ENCODE measurements around the gene SLC35A2. TPM values are rescaled to one million over a fixed set of nuclear protein-coding genes. Genes with fewer than 3 reads are reported as not detected.

The SLC35A2 gene
- total RNA-seq, 6 experiments from 2014 or later = 15.0 to 19.5 (median 17.3) TPM

DNA sequence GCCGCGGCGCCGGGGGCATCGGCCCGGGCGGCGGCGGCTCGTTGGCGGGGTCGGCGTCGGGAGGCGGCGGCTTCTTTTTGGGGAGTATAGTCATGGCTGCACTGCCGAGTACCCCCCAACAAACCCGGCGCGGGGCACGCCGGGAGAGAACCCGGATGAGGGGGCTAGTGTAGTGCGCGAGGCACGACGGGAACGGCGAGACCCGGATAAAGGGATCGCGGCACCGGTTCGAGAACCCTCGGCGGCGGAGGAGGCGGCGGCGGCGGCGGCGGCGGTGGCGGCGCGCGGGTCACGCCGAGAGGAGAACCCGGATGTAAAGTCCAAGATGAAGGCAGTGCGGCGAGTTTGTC is 46.0 kb upstream of the SLC35A2 start, which contains the start of gene OTUD5:
Gene OTUD5 (minus strand): TSS at position 131 of the 350 bp plus-strand sequence. CDS start 37 bp downstream, at position 94.
- peaks cover 0 to 6% (median 0%) of the 10 kb centered on the region in 4 donors for H3K4me1 ChIP-seq
- H3K4me3 ChIP-seq = peak within 1 kb of the TSS; percentile 55 to 70 (median 63)
- no peak for TF ChIP-seq POLR2A (IDR thresholded peaks at IDR 0.05)
- TF ChIP-seq, protein P1, sequence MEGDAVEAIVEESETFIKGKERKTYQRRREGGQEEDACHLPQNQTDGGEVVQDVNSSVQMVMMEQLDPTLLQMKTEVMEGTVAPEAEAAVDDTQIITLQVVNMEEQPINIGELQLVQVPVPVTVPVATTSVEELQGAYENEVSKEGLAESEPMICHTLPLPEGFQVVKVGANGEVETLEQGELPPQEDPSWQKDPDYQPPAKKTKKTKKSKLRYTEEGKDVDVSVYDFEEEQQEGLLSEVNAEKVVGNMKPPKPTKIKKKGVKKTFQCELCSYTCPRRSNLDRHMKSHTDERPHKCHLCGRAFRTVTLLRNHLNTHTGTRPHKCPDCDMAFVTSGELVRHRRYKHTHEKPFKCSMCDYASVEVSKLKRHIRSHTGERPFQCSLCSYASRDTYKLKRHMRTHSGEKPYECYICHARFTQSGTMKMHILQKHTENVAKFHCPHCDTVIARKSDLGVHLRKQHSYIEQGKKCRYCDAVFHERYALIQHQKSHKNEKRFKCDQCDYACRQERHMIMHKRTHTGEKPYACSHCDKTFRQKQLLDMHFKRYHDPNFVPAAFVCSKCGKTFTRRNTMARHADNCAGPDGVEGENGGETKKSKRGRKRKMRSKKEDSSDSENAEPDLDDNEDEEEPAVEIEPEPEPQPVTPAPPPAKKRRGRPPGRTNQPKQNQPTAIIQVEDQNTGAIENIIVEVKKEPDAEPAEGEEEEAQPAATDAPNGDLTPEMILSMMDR (IDR thresholded peaks at IDR 0.05) = no peak
- H3K27me3 ChIP-seq = no peaks in the 10 kb centered on the region
- no peaks in the 10 kb centered on the region for H3K9me3 ChIP-seq
- WGBS (ENCODE audit: insufficient coverage, low coverage, low lambda C conversion rate, missing lambda C conversion rate) = 31% methylated on average over 9 of the region's 53 CpGs
- peaks cover 0 to 5% (median 0%) of the 10 kb centered on the region in 4 donors for H3K36me3 ChIP-seq
- intact Hi-C loops (cut with DNase I) = loop anchor here in 1 of 2 donors (10.0 kb wide), 1 partner anchor 53 kb away; no protein-coding TSS in a partner anchor
- H3K27ac ChIP-seq = peak within 1 kb of the TSS; percentile 90 to 95 (median 92)
- ATAC-seq = peak in 2 of 4 donors; percentile 1 to 2
- peak in 1 of 3 donors; percentile 64 for DNase-seq

DNA sequence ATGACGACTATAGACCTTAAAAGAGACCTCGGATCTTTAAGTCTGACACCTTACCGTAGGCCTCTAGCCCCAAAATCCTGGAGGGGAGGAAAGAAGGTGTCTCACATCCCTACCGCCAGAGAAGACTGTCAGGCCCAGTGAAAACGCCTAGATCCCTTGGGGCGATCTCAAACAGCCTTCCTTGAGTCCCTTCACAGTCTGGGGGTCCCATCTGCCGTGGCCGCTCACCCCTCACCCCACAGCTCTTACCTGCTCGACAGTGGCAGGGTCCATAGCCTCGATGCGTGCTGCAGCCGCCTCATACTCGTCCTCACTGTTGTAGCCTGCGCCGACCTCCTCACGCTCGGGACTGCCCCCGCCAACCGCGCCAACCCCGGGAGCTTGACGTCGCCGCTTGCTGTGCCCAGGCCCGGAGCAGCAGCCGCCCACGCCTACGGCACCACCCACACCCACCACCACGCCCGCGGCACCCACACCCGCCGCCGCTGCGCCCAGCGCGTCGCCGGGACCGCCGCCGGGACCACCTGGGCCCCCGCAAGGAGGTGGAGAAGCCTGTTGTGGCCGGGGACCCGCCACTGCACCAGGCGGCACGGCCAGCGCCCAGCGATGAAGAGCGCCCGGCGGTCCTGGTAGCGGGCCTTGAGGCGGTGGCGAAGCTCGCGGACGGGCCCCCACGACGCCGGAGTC is 45.4 kb upstream of the SLC35A2 start:
- H3K27ac ChIP-seq = peak overlapping the region in 2 of 3 donors; percentile 57 to 95
- H3K9me3 ChIP-seq = no peaks in the 10 kb centered on the region
- WGBS (ENCODE audit: insufficient coverage, low coverage, low lambda C conversion rate, missing lambda C conversion rate) = 20% methylated on average over 4 of the region's 61 CpGs
- H3K27me3 ChIP-seq = no peaks in the 10 kb centered on the region
- peaks cover 0 to 6% (median 0%) of the 10 kb centered on the region in 4 donors for H3K4me1 ChIP-seq
- TF ChIP-seq, protein P1 (IDR thresholded peaks at IDR 0.05) = no peak
- TF ChIP-seq POLR2A (IDR thresholded peaks at IDR 0.05) = no peak
- ATAC-seq (no peak), DNase-seq (peak in 2 of 3 donors; percentile 48 to 54)
- intact Hi-C loops (cut with DNase I) = loop anchor here in 1 of 2 donors (10.0 kb wide), 1 partner anchor 52 kb away; no protein-coding TSS in a partner anchor
- H3K4me3 ChIP-seq = peak overlapping the region; percentile 55 to 70 (median 63)
- peaks cover 0 to 5% (median 0%) of the 10 kb centered on the region in 4 donors for H3K36me3 ChIP-seq

DNA sequence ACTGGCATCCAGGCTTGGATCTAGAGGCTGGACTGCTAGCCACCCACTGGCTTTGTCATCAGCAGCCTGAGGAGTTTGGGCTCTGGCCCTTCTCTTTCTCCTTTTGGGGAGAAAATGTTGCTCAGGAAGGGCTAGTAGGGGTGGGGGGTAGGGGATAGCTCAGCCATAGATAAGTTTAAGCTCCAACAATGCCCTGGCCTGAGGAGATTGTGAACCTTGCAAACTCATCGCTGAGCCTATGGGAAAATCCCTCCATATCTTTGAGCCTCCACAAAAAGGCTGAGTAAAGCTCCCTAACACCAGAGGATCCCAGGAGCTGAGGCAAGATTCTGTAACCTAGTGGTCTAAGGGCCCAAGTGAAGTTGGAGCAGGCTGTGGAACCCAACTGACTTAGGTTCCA is 37.1 kb upstream of the SLC35A2 start:
- Histone ChIP-seq H3K36me3 (no peaks in the 10 kb centered on the region), H3K4me1 (no peaks in the 10 kb centered on the region), H3K27ac (no peak overlapping the region), H3K27me3 (no peaks in the 10 kb centered on the region), H3K4me3 (no peak overlapping the region), H3K9me3 (no peaks in the 10 kb centered on the region)
- WGBS (ENCODE audit: insufficient coverage, low coverage, low lambda C conversion rate, missing lambda C conversion rate) = no CpG with 5 or more reads among the region's 1 CpG
- peak in 1 of 3 donors; percentile 22 for DNase-seq
- no peak for ATAC-seq
- no peak for TF ChIP-seq POLR2A (IDR thresholded peaks at IDR 0.05)
- TF ChIP-seq, protein P1 (IDR thresholded peaks at IDR 0.05) = no peak
- intact Hi-C loops (cut with DNase I) = no loop called here

DNA sequence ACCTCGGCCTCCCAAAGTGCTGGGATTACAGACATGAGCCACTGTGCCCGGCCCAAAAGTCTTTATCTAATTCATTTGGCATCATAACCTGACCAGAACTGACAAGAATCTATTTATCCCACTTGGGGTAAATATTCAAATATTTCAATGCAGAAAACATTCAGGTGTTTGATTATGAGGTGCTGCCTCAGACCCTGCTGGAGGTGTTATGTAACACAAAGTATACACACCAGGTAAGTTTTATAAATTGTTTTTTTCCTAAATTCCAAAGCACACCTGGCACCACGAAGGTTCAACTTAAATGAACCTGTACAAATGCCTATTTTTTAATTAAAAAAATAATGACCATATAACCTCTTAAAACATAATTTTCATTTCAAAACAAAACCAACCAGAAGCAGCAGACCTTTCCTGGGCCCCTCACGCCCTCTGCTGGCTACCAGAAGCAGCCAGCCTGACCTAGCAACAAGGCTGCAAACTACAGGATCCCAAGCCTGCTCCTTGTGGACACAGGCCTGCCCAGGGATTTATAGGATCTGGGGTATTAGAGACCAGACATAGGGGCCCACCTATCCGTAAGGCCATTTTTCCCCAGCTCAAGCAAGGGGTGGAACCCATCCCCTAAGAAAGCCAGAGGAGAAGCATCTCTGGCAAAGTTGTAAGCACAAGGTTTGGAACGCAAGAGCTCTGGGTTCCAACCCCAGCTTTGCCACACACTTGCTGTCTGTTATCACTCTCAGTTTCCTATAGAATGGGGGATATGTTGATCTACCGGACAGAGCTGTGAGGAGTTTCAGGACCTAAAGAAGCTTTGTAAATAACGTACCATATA is 34.3 kb upstream of the SLC35A2 start:
- DNase-seq (peak; percentile 51 to 71 (median 54)), ATAC-seq (peak; percentile 77 to 80 (median 80))
- Histone ChIP-seq H3K27me3 (no peaks in the 10 kb centered on the region), H3K4me1 (no peaks in the 10 kb centered on the region), H3K36me3 (peaks cover 0 to 3% (median 0%) of the 10 kb centered on the region in 4 donors), H3K9me3 (no peaks in the 10 kb centered on the region), H3K27ac (no peak overlapping the region), H3K4me3 (no peak overlapping the region)
- WGBS (ENCODE audit: insufficient coverage, low coverage, low lambda C conversion rate, missing lambda C conversion rate) = 35% methylated on average over 7 of the region's 8 CpGs
- intact Hi-C loops (cut with DNase I) = no loop called here
- TF ChIP-seq, protein P1 (IDR thresholded peaks at IDR 0.05) = peak; percentile 61 to 88 (median 88)
- TF ChIP-seq POLR2A (IDR thresholded peaks at IDR 0.05) = no peak

All from right lobe of liver (tissue), 6 donors.